ENCODE results near the gene PHF13. TPM values are rescaled to one million over a fixed set of nuclear protein-coding genes. Genes with fewer than 3 reads are reported as not detected.
A peak's percentile ranks its signal among the peaks of the same experiment; 100 is the strongest.

PHF13 gene
- total and polyA plus RNA-seq, 9 of the 15 experiments (the other 6 are each of a cell fraction or from before 2014, with no cell fraction given), result 1.8 to 36.1 (median 11.7) TPM

DNA sequence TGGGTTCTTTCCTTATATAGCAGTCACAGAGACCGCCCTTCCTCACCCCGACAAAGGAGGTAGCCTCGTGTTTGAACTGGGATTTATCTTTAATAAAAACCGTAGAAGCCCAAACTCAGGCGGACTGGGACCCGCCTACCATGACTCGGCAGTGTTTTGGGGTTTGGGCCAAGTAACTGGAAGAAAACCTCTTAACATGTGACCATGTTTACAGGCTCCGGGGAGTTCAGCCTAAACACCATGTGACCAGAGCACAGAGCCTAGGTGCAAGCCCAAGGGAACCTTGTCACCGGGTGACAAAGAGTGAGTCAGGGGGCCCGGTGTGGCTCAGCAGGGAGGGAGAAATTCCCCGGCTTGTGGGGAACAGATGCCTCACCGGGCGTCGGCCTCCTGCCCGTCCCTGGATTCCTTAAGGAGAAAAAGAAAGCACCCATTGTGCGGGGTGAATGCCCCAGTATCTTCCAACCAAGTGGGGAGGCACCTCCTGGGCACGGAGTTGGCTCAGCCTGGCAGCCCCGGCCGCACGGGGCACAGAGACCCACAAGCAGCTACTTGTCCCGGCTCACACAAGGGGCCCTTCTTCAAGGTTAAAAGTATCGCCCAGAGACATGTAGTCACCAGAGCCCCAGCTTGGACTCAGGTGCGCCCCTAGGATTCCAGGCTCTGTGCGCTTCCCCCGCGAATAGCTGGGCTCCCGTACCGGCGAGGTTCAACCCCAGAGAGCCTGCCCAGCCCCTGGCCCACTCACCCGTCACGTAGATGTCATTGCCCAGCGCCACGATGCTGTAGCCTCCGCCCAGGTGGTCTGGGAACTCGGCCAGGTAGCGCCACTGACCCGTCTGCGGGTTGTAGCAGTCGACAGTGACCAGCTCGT, 12.2 kb upstream of the PHF13 start (continued):
- TF ChIP-seq JUN (IDR thresholded peaks at IDR 0.05; ENCODE audit: borderline replicate concordance, low read depth, low read length) (peak; percentile 83), JUN (CRISPR knock-in tag; IDR thresholded peaks at IDR 0.05; ENCODE audit: borderline replicate concordance) (0 out of 2 replicates have a peak, but pooled peaks have one; percentile 72), ZNF212 (CRISPR knock-in tag; IDR thresholded peaks at IDR 0.05) (0 out of 2 replicates have a peak, but pooled peaks have one; percentile 31), BACH1 (tag; IDR thresholded peaks at IDR 0.05) (peak; percentile 91), MAFG (tag; conservative IDR thresholded peaks at IDR 0.05) (peak; percentile 96), ASH1L (IDR thresholded peaks at IDR 0.05; ENCODE audit: borderline replicate concordance, low read depth, partially characterized antibody) (no peak), RBBP5 (IDR thresholded peaks at IDR 0.05; ENCODE audit: borderline replicate concordance, insufficient read depth, low read length, poor library complexity, severe bottlenecking) (no peak), GTF2E2 (tag; IDR thresholded peaks at IDR 0.05) (no peak), ZNF584 (CRISPR knock-in tag; IDR thresholded peaks at IDR 0.05; ENCODE audit: low read depth) (0 out of 2 replicates have a peak, but pooled peaks have one; percentile 72), POLR2B (IDR thresholded peaks at IDR 0.05; ENCODE audit: low read depth, partially characterized antibody) (no peak), CTBP1 (IDR thresholded peaks at IDR 0.05; ENCODE audit: borderline replicate concordance) (0 out of 2 replicates have a peak, but pooled peaks have one; percentile 38), ATF7 (IDR thresholded peaks at IDR 0.05) (peak; percentile 61; the same call in 1 of the 2 replicates), MYNN (IDR thresholded peaks at IDR 0.05) (no peak), MYNN (CRISPR knock-in tag; IDR thresholded peaks at IDR 0.05) (no peak), ELF4 (CRISPR knock-in tag; IDR thresholded peaks at IDR 0.05) (0 out of 2 replicates have a peak, but pooled peaks have one; percentile 19), CEBPB (tag; IDR thresholded peaks at IDR 0.05) (no peak), NR2F6 (CRISPR knock-in tag; IDR thresholded peaks at IDR 0.05) (0 out of 2 replicates have a peak, but pooled peaks have one; percentile 11), RBM17 (IDR thresholded peaks at IDR 0.05; ENCODE audit: borderline replicate concordance, low read depth, low read length) (no peak), ZKSCAN1 (IDR thresholded peaks at IDR 0.05; ENCODE audit: low read depth, low read length) (no peak), TAF7 (tag; IDR thresholded peaks at IDR 0.05) (no peak)
- TF ChIP-seq, protein P1, sequence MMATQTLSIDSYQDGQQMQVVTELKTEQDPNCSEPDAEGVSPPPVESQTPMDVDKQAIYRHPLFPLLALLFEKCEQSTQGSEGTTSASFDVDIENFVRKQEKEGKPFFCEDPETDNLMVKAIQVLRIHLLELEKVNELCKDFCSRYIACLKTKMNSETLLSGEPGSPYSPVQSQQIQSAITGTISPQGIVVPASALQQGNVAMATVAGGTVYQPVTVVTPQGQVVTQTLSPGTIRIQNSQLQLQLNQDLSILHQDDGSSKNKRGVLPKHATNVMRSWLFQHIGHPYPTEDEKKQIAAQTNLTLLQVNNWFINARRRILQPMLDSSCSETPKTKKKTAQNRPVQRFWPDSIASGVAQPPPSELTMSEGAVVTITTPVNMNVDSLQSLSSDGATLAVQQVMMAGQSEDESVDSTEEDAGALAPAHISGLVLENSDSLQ (IDR thresholded peaks at IDR 0.05), result no peak; the same call in 1 of the 2 replicates
- TF ChIP-seq, protein P2, sequence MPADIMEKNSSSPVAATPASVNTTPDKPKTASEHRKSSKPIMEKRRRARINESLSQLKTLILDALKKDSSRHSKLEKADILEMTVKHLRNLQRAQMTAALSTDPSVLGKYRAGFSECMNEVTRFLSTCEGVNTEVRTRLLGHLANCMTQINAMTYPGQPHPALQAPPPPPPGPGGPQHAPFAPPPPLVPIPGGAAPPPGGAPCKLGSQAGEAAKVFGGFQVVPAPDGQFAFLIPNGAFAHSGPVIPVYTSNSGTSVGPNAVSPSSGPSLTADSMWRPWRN (IDR thresholded peaks at IDR 0.05; ENCODE audit: low read depth), result 0 out of 2 replicates have a peak, but pooled peaks have one; percentile 6
- TF ChIP-seq, protein P3, sequence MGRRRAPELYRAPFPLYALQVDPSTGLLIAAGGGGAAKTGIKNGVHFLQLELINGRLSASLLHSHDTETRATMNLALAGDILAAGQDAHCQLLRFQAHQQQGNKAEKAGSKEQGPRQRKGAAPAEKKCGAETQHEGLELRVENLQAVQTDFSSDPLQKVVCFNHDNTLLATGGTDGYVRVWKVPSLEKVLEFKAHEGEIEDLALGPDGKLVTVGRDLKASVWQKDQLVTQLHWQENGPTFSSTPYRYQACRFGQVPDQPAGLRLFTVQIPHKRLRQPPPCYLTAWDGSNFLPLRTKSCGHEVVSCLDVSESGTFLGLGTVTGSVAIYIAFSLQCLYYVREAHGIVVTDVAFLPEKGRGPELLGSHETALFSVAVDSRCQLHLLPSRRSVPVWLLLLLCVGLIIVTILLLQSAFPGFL (CRISPR knock-in tag; IDR thresholded peaks at IDR 0.05), result no peak
- TF ChIP-seq, protein P4, sequence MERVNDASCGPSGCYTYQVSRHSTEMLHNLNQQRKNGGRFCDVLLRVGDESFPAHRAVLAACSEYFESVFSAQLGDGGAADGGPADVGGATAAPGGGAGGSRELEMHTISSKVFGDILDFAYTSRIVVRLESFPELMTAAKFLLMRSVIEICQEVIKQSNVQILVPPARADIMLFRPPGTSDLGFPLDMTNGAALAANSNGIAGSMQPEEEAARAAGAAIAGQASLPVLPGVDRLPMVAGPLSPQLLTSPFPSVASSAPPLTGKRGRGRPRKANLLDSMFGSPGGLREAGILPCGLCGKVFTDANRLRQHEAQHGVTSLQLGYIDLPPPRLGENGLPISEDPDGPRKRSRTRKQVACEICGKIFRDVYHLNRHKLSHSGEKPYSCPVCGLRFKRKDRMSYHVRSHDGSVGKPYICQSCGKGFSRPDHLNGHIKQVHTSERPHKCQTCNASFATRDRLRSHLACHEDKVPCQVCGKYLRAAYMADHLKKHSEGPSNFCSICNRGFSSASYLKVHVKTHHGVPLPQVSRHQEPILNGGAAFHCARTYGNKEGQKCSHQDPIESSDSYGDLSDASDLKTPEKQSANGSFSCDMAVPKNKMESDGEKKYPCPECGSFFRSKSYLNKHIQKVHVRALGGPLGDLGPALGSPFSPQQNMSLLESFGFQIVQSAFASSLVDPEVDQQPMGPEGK (CRISPR knock-in tag; IDR thresholded peaks at IDR 0.05; ENCODE audit: borderline replicate concordance), result no peak

Measured in K562 (cell line).